Measurements from ENCODE around the gene TFPI.

The TFPI gene

DNA sequence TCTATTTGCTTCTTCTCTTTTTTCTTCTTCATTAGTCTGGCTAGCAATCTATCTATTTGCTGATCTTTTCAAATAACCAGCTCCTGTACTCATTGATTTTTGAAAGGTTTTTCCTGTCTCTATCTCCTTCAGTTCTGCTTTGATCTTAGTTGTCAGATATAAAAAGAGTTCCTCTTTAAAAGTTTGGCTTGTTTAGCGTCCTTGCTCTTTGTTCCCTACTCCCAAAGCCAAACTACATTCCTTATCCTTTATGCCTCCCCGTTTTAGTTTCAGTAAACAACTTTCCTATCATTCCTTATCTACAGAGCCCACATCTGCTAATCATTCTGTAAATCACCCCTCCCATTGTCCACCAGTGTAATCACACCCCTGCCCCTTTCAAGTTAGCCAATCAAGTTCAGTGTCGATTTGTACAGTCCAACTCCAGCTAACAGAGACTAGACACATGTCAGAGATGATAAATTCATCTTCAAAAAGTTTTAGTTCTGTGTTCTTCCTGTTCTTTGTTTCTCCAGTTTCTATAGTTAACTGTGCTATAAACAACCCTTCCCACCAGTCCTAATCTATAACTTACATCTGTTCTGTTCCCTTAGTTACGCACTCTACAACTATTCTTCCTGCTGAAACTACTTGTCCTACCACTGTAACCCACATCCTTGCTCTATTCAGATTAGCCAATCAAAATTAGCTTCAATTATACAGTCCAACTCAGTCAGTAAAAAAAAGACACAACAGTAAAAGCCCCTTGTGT is 44.4 kb downstream of the TFPI start:
- no peak for TF ChIP-seq CTCF (IDR thresholded peaks at IDR 0.05; ENCODE audit: insufficient read depth, low read depth, low read length, missing control alignments)
- H3K4me3 ChIP-seq (ENCODE audit: low read length) = no peak overlapping the region
- DNase-seq (ENCODE audit: low read depth) = no peak

DNA sequence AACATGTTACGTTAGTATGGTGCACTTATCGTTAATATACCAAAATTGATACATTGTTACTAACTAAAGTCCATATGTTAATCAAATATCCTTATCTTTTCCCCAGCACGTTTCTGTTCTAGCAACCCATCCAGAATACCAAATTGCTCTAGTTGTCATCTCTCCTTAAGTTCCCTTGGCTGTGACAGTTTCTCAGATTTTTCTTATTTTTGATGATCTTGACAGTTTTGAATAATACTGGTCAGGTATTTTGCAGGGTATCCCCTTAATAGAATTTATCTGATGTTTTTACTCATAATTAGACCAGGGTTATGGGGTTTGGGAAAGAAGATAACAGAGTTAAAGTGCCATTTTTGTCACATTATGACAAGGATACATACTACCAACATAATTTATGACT is 47.8 kb downstream of the TFPI start:
- H3K4me3 ChIP-seq (ENCODE audit: low read length) = no peak overlapping the region
- TF ChIP-seq CTCF (IDR thresholded peaks at IDR 0.05; ENCODE audit: insufficient read depth, low read depth, low read length, missing control alignments) = no peak
- no peak for DNase-seq (ENCODE audit: low read depth)

DNA sequence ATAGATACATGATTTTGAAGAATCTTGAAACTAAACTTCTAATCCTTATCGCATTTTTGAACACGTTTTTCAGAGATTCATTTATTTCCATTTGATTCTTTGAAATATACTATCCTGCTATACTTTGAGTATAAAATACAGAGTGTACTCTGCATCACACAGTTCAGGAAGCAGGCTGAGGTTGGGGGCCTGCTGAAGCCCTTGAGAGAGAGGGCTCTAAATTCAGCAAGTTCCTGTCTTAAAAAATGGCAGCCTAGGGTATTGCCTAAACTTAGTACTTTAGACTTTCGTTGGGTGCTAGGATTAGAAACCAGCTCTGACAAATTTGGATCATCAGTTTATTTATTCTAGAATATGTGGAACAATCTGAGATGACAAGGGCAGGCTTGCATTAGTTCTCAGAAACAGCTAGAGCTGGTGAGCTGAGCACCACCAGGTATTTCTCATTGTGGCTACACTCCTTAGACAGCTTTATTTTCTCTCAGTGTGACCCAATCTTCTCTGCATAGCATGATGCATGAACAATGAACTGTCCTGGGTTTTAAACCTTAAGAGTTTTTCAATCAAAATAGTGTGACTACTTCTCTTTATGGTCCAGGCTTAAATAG is 49.1 kb downstream of the TFPI start:
- no peak for TF ChIP-seq CTCF (IDR thresholded peaks at IDR 0.05; ENCODE audit: insufficient read depth, low read depth, low read length, missing control alignments)
- no peak overlapping the region for H3K4me3 ChIP-seq (ENCODE audit: low read length)
- no peak for DNase-seq (ENCODE audit: low read depth)

GRCh38 chr2:187504312-187504921 is 49.8 kb downstream of the TFPI start:
- H3K4me3 ChIP-seq (ENCODE audit: low read length) = no peak overlapping the region
- TF ChIP-seq CTCF (IDR thresholded peaks at IDR 0.05; ENCODE audit: insufficient read depth, low read depth, low read length, missing control alignments) = no peak
- DNase-seq (ENCODE audit: low read depth) = no peak

- no peak for TF ChIP-seq CTCF (IDR thresholded peaks at IDR 0.05; ENCODE audit: insufficient read depth, low read depth, low read length, missing control alignments)
- DNase-seq (ENCODE audit: low read depth) = no peak
- H3K4me3 ChIP-seq (ENCODE audit: low read length) = no peak overlapping the region
Observed at GRCh38 chr2:187503700-187504099, 50.5 kb downstream of the TFPI start.

DNA sequence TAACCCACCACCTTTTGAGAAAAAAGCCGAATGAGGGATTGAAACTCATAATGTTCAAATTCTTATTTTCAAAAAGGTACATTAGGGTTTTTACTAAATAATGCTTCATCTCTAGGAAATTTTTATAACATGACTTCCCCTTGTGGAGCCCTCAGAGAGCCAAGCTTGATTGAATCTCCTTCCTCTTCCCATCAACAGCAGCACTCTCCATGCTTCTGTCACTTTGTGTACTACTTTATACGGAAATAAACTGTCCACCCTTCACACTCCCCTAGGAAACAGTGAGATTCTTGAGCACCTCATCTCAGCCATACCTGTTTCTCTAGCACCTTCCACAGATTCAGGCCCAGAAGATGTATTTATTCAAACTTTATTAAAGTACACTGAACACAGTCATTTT is 51.8 kb downstream of the TFPI start:
- DNase-seq (ENCODE audit: low read depth) = no peak
- no peak overlapping the region for H3K4me3 ChIP-seq (ENCODE audit: low read length)
- no peak for TF ChIP-seq CTCF (IDR thresholded peaks at IDR 0.05; ENCODE audit: insufficient read depth, low read depth, low read length, missing control alignments)

All from epithelial cell of esophagus (primary cell).